Endothelial cell (in vitro differentiated cells): ENCODE measurements around the gene TMEM183A. TPM values are rescaled to one million over a fixed set of nuclear protein-coding genes. Genes with fewer than 3 reads are reported as not detected.
"Not testable (repeated sequence)": the region's sequence is repeated elsewhere in the genome, so short reads cannot be mapped to it uniquely, and the experiment has no call there.

Experiments used
- DNase-seq: peaks from one replicate; pipeline ENCODE4 v3.0.0; 2021; ENCODE audit warnings: low spot score
- H3K27ac Mint-ChIP-seq: one replicate; pipeline ENCODE4 v1.8.0; 2021; ENCODE audit warnings: mixed read lengths, inconsistent platforms; ENCODE audit not compliant: unreplicated experiment
- H3K27me3 Mint-ChIP-seq: one replicate; pipeline ENCODE4 v1.8.0; 2021; ENCODE audit warnings: mild to moderate bottlenecking, moderate library complexity, mixed read lengths, inconsistent platforms; ENCODE audit not compliant: unreplicated experiment
- H3K36me3 Mint-ChIP-seq: one replicate; pipeline ENCODE4 v1.8.0; 2021; ENCODE audit warnings: mild to moderate bottlenecking, low read depth, mixed read lengths, inconsistent platforms; ENCODE audit not compliant: unreplicated experiment
- H3K4me1 Mint-ChIP-seq: one replicate; pipeline ENCODE4 v1.8.0; 2021; ENCODE audit warnings: mild to moderate bottlenecking, mixed read lengths, inconsistent platforms; ENCODE audit not compliant: unreplicated experiment
- H3K4me3 Mint-ChIP-seq: one replicate; pipeline ENCODE4 v1.8.0; 2021; ENCODE audit warnings: mild to moderate bottlenecking, mixed read lengths, inconsistent platforms; ENCODE audit not compliant: unreplicated experiment
- H3K9me3 Mint-ChIP-seq: one replicate; pipeline ENCODE4 v1.8.0; 2021; ENCODE audit warnings: mixed read lengths, inconsistent platforms; ENCODE audit not compliant: unreplicated experiment
- total RNA-seq: library from RNA; stranded (reverse); fragmentation: NEBNext Ultra II Directional; extraction: Animal tissue kit (Norgen Biotek cat#: 25700); gene quantifications from one replicate; pipeline ENCODE4 v1.2.1, GENCODE V29; 2021; ENCODE audit not compliant: unreplicated experiment
- TF ChIP-seq, protein P1 (sequence below): fragments of 200-600 bp; sonication (generic); IDR thresholded peaks from one replicate; pipeline ENCODE4 v1.5.0; 2021; ENCODE audit warnings: antibody characterized with exemption; ENCODE audit not compliant: unreplicated experiment

The TMEM183A gene
- total RNA-seq, 1 donor from 2014 or later = 65.5 TPM

DNA sequence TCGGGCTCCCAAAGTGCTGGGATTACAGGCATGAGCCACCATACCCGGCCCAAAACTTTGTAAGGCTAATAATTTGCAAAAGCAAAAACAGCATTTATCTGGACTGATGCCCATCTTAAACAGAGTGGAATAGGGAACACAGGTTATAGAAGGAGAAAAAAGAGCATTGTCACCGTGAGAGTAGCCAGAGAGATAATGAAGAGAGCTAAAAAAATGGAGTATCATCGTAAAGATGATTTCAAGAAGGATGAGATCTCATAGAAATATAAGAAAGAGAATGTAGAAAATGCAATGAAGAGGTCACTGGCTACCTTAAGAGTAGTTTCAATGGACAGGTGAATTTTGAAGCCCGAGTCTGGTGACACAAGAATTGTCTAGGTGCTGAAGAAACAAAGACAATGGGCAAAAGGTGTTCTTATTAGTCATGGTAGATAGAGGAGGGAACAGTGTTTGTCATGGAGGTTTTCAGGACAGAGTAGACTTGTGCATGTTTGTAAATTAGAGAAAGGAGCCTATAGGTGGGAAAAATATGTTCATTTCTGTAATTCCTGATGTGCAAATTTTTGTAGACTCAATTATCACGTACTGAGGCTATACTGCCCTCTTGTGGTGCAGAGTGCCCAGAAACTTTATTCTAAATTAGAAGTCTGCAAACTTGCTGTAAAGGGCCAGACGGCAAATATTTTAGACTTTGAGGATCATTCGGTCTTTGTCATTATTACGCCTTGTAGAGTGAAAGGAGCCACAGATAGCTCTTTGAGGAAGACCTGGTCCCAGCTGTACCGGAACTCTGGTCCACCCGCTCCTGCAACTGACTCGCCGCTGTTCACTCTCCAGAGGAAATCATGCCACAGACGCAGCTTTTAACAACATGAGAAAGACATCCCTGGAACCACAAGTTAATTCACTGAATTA, 8.1 kb upstream of the TMEM183A start:
- peak; percentile 65 for DNase-seq
- Mint-ChIP-seq H3K27ac (no peak overlapping the region), H3K4me1 (no peaks in the 10 kb centered on the region), H3K4me3 (no peak overlapping the region), H3K9me3 (no peaks in the 10 kb centered on the region), H3K27me3 (peaks cover 4% of the 10 kb centered on the region), H3K36me3 (no peaks in the 10 kb centered on the region)
- TF ChIP-seq, protein P1, sequence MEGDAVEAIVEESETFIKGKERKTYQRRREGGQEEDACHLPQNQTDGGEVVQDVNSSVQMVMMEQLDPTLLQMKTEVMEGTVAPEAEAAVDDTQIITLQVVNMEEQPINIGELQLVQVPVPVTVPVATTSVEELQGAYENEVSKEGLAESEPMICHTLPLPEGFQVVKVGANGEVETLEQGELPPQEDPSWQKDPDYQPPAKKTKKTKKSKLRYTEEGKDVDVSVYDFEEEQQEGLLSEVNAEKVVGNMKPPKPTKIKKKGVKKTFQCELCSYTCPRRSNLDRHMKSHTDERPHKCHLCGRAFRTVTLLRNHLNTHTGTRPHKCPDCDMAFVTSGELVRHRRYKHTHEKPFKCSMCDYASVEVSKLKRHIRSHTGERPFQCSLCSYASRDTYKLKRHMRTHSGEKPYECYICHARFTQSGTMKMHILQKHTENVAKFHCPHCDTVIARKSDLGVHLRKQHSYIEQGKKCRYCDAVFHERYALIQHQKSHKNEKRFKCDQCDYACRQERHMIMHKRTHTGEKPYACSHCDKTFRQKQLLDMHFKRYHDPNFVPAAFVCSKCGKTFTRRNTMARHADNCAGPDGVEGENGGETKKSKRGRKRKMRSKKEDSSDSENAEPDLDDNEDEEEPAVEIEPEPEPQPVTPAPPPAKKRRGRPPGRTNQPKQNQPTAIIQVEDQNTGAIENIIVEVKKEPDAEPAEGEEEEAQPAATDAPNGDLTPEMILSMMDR = peak; percentile 76

GRCh38 chr1:203000217-203000944, 6.8 kb upstream of the TMEM183A start:
- no peak for DNase-seq
- Mint-ChIP-seq H3K36me3 (no peaks in the 10 kb centered on the region), H3K4me3 (no peak overlapping the region), H3K4me1 (no peaks in the 10 kb centered on the region), H3K9me3 (no peaks in the 10 kb centered on the region), H3K27ac (no peak overlapping the region), H3K27me3 (peaks cover 4% of the 10 kb centered on the region)
- TF ChIP-seq, protein P1 = no peak

- Mint-ChIP-seq H3K27me3 (peaks cover 10% of the 10 kb centered on the region), H3K4me3 (no peak overlapping the region), H3K4me1 (peaks cover 10% of the 10 kb centered on the region), H3K27ac (peak overlapping the region; percentile 38), H3K36me3 (no peaks in the 10 kb centered on the region), H3K9me3 (no peaks in the 10 kb centered on the region)
- DNase-seq = no peak
- TF ChIP-seq, protein P1 = no peak
Measured at GRCh38 chr1:203001986-203002385, 5.2 kb upstream of the TMEM183A start.

DNA sequence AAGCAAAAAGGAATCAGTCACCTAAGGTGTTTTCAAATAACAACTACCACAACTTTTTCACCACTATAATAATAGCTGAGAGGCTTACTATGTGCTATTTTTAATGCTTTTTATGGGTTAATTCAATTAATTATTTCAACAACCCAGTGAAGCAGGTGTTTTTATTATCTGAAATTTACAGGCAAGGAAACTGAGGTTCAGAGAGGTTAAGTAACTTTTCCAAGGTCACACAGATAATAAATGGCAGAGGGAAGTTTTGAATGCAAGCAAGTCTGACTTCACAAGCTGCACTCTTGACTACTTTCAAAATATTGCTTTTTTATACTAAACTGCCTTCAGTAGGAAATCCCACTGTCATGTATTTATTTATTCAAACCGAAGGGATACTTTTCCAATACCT, 4.2 kb upstream of the TMEM183A start:
- Mint-ChIP-seq H3K4me1 (peaks cover 14% of the 10 kb centered on the region), H3K36me3 (no peaks in the 10 kb centered on the region), H3K27me3 (peaks cover 11% of the 10 kb centered on the region), H3K4me3 (no peak overlapping the region), H3K27ac (no peak overlapping the region), H3K9me3 (no peaks in the 10 kb centered on the region)
- no peak for DNase-seq
- TF ChIP-seq, protein P1 = no peak

GRCh38 chr1:203005395-203006142, 1.6 kb upstream of the TMEM183A start:
- H3K36me3 Mint-ChIP-seq, DNase-seq, H3K27me3 Mint-ChIP-seq, H3K9me3 Mint-ChIP-seq: not testable (repeated sequence)
- Mint-ChIP-seq H3K4me3 (peak overlapping the region; percentile 97), H3K27ac (peak overlapping the region; percentile 98), H3K4me1 (peaks cover 22% of the 10 kb centered on the region)
